ENCODE measurements around the gene ACOX3. TPM values are rescaled to one million over a fixed set of nuclear protein-coding genes. Genes with fewer than 3 reads are reported as not detected.

ACOX3 gene
- total RNA-seq, 4 donors from 2014 or later, result 32.0 to 77.2 (median 43.8) TPM

- H3K4me3 ChIP-seq, result no peak overlapping the region
- DNase-seq (ENCODE audit: extremely low spot score), result no peak
- intact Hi-C loops (cut with DNase I), result no loop called here
- 74% methylated on average over 4 of the region's 4 CpGs for WGBS
- H3K4me1 ChIP-seq, result peaks cover 30 to 37% (median 33%) of the 10 kb centered on the region in 4 donors
- H3K27me3 ChIP-seq, result no peaks in the 10 kb centered on the region
- TF ChIP-seq POLR2AphosphoS5 (IDR thresholded peaks at IDR 0.05) (no peak), POLR2A (IDR thresholded peaks at IDR 0.05; ENCODE audit: low read depth) (no peak), CTCF (IDR thresholded peaks at IDR 0.05) (no peak), EP300 (IDR thresholded peaks at IDR 0.05) (no peak)
- peaks cover 0 to 5% (median 2%) of the 10 kb centered on the region in 4 donors for H3K9me3 ChIP-seq
- no peak overlapping the region for H3K27ac ChIP-seq (replicated peaks in 1 of 4)
- no peaks in the 10 kb centered on the region for H3K36me3 ChIP-seq
Observed at GRCh38 chr4:8338351-8338961, 102.1 kb downstream of the ACOX3 start.

- H3K9me3 ChIP-seq, result peaks cover 0 to 5% (median 2%) of the 10 kb centered on the region in 4 donors
- intact Hi-C loops (cut with DNase I), result no loop called here
- H3K4me1 ChIP-seq, result peaks cover 19 to 26% (median 20%) of the 10 kb centered on the region in 4 donors
- no peak overlapping the region for H3K4me3 ChIP-seq
- H3K27me3 ChIP-seq, result no peaks in the 10 kb centered on the region
- H3K27ac ChIP-seq (replicated peaks in 1 of 4), result no peak overlapping the region
- WGBS, result 83% methylated on average over 7 of the region's 7 CpGs
- DNase-seq (ENCODE audit: extremely low spot score), result no peak
- TF ChIP-seq EP300 (IDR thresholded peaks at IDR 0.05), result no peak
- TF ChIP-seq CTCF (IDR thresholded peaks at IDR 0.05), result no peak
- no peak for TF ChIP-seq POLR2A (IDR thresholded peaks at IDR 0.05; ENCODE audit: low read depth)
- no peak for TF ChIP-seq POLR2AphosphoS5 (IDR thresholded peaks at IDR 0.05)
- H3K36me3 ChIP-seq, result no peaks in the 10 kb centered on the region
Observed at GRCh38 chr4:8336412-8337075, 104.0 kb downstream of the ACOX3 start.

DNA sequence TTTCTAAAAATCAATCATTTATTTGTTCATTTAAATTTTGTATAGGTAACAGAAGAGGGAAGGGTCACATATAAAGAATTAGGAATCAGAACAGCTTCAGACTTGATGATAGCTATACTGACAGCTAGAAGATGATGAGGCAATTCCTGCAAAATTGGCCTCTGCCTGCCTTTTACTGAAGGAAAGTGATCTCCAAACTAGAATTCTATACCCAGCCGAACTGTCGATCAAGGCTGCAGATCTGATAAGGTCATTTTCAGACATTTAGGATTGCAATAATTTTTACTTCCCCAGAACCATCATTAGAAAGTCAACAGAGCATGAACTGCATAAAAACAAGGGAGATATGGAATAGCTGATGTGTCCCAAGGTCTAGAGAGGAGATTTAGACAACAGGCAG is 104.7 kb downstream of the ACOX3 start:
- WGBS, result 97% methylated on average over 2 of the region's 2 CpGs
- Histone ChIP-seq H3K9me3 (peaks cover 0 to 5% (median 2%) of the 10 kb centered on the region in 4 donors), H3K27me3 (no peaks in the 10 kb centered on the region), H3K4me1 (peaks cover 19 to 26% (median 20%) of the 10 kb centered on the region in 4 donors), H3K36me3 (no peaks in the 10 kb centered on the region), H3K27ac (replicated peaks in 1 of 4) (no peak overlapping the region), H3K4me3 (no peak overlapping the region)
- DNase-seq (ENCODE audit: extremely low spot score), result no peak
- TF ChIP-seq EP300 (IDR thresholded peaks at IDR 0.05), result no peak
- TF ChIP-seq POLR2A (IDR thresholded peaks at IDR 0.05; ENCODE audit: low read depth), result no peak
- no peak for TF ChIP-seq POLR2AphosphoS5 (IDR thresholded peaks at IDR 0.05)
- TF ChIP-seq CTCF (IDR thresholded peaks at IDR 0.05), result no peak
- intact Hi-C loops (cut with DNase I), result no loop called here

DNA sequence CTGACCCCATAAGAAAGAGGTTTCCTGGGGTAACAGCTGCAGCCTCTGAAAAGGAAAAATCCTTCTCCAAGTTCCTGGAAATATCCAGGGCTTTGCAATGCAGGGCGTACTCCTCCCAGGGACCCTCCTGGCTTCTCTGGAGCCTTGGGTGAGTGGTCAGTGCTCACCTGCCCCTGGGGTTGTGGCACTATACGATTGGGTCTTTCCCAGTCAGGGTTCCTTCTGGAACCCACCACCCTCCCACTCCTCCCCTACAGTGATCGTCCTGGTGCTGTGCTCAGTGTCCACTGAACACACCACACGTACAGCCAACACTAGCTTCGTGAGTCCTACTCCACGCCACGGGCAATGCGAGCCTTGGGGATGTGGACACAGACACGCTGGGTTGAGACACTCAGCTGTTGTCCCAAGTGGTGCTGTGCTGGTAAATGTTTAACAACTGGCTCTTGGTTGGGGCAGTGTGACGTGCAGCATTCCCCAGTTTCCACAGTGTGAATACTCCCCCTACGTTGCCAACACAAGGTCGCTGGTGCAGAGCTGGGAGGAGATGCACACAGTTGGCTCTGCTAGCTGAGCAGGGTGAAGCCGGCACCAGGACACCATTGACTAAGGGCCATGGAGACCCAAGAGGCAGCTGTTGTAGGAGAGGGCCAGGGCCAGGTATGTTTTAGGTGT is 105.6 kb downstream of the ACOX3 start:
- intact Hi-C loops (cut with DNase I), result no loop called here

More for the DNA sequence above, 105.6 kb downstream of the ACOX3 start:
- no peak for TF ChIP-seq CTCF (IDR thresholded peaks at IDR 0.05)
- TF ChIP-seq EP300 (IDR thresholded peaks at IDR 0.05), result no peak
- no peak for TF ChIP-seq POLR2A (IDR thresholded peaks at IDR 0.05; ENCODE audit: low read depth)
- no peak for TF ChIP-seq POLR2AphosphoS5 (IDR thresholded peaks at IDR 0.05)
- 97% methylated on average over 13 of the region's 13 CpGs for WGBS
- no peak for DNase-seq (ENCODE audit: extremely low spot score)
- no peak overlapping the region for H3K4me3 ChIP-seq
- H3K27ac ChIP-seq (replicated peaks in 1 of 4), result no peak overlapping the region
- peaks cover 0 to 5% (median 2%) of the 10 kb centered on the region in 4 donors for H3K9me3 ChIP-seq
- H3K27me3 ChIP-seq, result no peaks in the 10 kb centered on the region
- no peaks in the 10 kb centered on the region for H3K36me3 ChIP-seq
- H3K4me1 ChIP-seq, result peaks cover 19 to 26% (median 20%) of the 10 kb centered on the region in 4 donors

All from esophagus muscularis mucosa (tissue), 4 donors.